ENCODE data around the gene OSBP2. TPM values are rescaled to one million over a fixed set of nuclear protein-coding genes. Genes with fewer than 3 reads are reported as not detected.

The OSBP2 gene
- polyA plus RNA-seq, 1 donor from 2014 or later = 0.93 TPM

GRCh38 chr22:30910358-30910757, 215.7 kb downstream of the OSBP2 start:
- Mint-ChIP-seq H3K4me3 (peak overlapping the region in 1 of 4 donors; percentile 20), H3K27me3 (no peaks in the 10 kb centered on the region), H3K27ac (no peak overlapping the region), H3K4me1 (no peaks in the 10 kb centered on the region), H3K36me3 (peaks cover 10% of the 10 kb centered on the region), H3K9me3 (peaks cover 0 to 2% (median 0%) of the 10 kb centered on the region in 3 donors)

- Mint-ChIP-seq H3K27me3 (no peaks in the 10 kb centered on the region), H3K4me3 (no peak overlapping the region)
Observed at GRCh38 chr22:30918761-30919160, 224.1 kb downstream of the OSBP2 start.

GRCh38 chr22:30919973-30920372, 225.3 kb downstream of the OSBP2 start:
- Mint-ChIP-seq H3K27ac (peak overlapping the region in 2 of 3 donors; percentile 6 to 33), H3K36me3 (peaks cover 2% of the 10 kb centered on the region), H3K4me3 (peak overlapping the region in 1 of 4 donors; percentile 38)

More at GRCh38 chr22:30918761-30919160, 224.1 kb downstream of the OSBP2 start:
- Mint-ChIP-seq H3K36me3 (peaks cover 7% of the 10 kb centered on the region), H3K27ac (no peak overlapping the region), H3K9me3 (peaks cover 0 to 2% (median 0%) of the 10 kb centered on the region in 3 donors), H3K4me1 (peaks cover 0 to 7% (median 7%) of the 10 kb centered on the region in 3 donors)

GRCh38 chr22:30920407-30920806, 225.7 kb downstream of the OSBP2 start:
- Mint-ChIP-seq H3K27ac (peak overlapping the region; percentile 6 to 50 (median 33)), H3K9me3 (peaks cover 0 to under 1% (median 0%) of the 10 kb centered on the region in 3 donors), H3K4me3 (peak overlapping the region; percentile 38 to 86 (median 60)), H3K27me3 (no peaks in the 10 kb centered on the region), H3K4me1 (peaks cover 0 to 10% (median 7%) of the 10 kb centered on the region in 3 donors), H3K36me3 (peaks cover 2% of the 10 kb centered on the region)

More at GRCh38 chr22:30919973-30920372, 225.3 kb downstream of the OSBP2 start:
- peaks cover 0 to 2% (median 0%) of the 10 kb centered on the region in 3 donors for H3K9me3 Mint-ChIP-seq
- H3K4me1 Mint-ChIP-seq = peaks cover 0 to 10% (median 7%) of the 10 kb centered on the region in 3 donors
- no peaks in the 10 kb centered on the region for H3K27me3 Mint-ChIP-seq

GRCh38 chr22:30921108-30921507, 226.4 kb downstream of the OSBP2 start:
- Mint-ChIP-seq H3K9me3 (no peaks in the 10 kb centered on the region), H3K27me3 (no peaks in the 10 kb centered on the region), H3K27ac (peak overlapping the region in 2 of 3 donors; percentile 83 to 92), H3K4me1 (peaks cover 0 to 10% (median 7%) of the 10 kb centered on the region in 3 donors), H3K4me3 (peak overlapping the region; percentile 80 to 93 (median 88)), H3K36me3 (peaks cover 2% of the 10 kb centered on the region)

GRCh38 chr22:30922151-30922611, 227.5 kb downstream of the OSBP2 start:
- no peaks in the 10 kb centered on the region for H3K27me3 Mint-ChIP-seq
- peak overlapping the region; percentile 80 to 93 (median 88) for H3K4me3 Mint-ChIP-seq
- H3K27ac Mint-ChIP-seq = peak overlapping the region; percentile 83 to 92 (median 85)
- peaks cover 0 to 10% (median 7%) of the 10 kb centered on the region in 3 donors for H3K4me1 Mint-ChIP-seq
- H3K9me3 Mint-ChIP-seq = no peaks in the 10 kb centered on the region
- H3K36me3 Mint-ChIP-seq = peaks cover 2% of the 10 kb centered on the region

GRCh38 chr22:30923168-30923900, 228.7 kb downstream of the OSBP2 start:
- Mint-ChIP-seq H3K4me1 (peaks cover 0 to 10% (median 7%) of the 10 kb centered on the region in 3 donors), H3K9me3 (no peaks in the 10 kb centered on the region), H3K27me3 (no peaks in the 10 kb centered on the region), H3K4me3 (peak overlapping the region in 1 of 4 donors; percentile 2), H3K27ac (peak overlapping the region in 1 of 3 donors; percentile 76), H3K36me3 (peaks cover 4% of the 10 kb centered on the region)

- H3K4me3 Mint-ChIP-seq = no peak overlapping the region
- peak overlapping the region in 1 of 3 donors; percentile 46 for H3K27ac Mint-ChIP-seq
- peaks cover 0 to 7% (median 4%) of the 10 kb centered on the region in 3 donors for H3K4me1 Mint-ChIP-seq
- no peaks in the 10 kb centered on the region for H3K9me3 Mint-ChIP-seq
- H3K27me3 Mint-ChIP-seq = no peaks in the 10 kb centered on the region
- H3K36me3 Mint-ChIP-seq = peaks cover 5% of the 10 kb centered on the region
Observed at GRCh38 chr22:30925667-30926066, 231.0 kb downstream of the OSBP2 start.

- Mint-ChIP-seq H3K36me3 (peaks cover 7% of the 10 kb centered on the region), H3K27me3 (no peaks in the 10 kb centered on the region), H3K27ac (no peak overlapping the region), H3K4me3 (no peak overlapping the region), H3K4me1 (peaks cover 0 to 3% (median 2%) of the 10 kb centered on the region in 3 donors), H3K9me3 (no peaks in the 10 kb centered on the region)
Observed at GRCh38 chr22:30926706-30927105, 232.0 kb downstream of the OSBP2 start.

- H3K27ac Mint-ChIP-seq = no peak overlapping the region
- peaks cover 7% of the 10 kb centered on the region for H3K36me3 Mint-ChIP-seq
- no peaks in the 10 kb centered on the region for H3K9me3 Mint-ChIP-seq
- no peak overlapping the region for H3K4me3 Mint-ChIP-seq
- H3K27me3 Mint-ChIP-seq = no peaks in the 10 kb centered on the region
- H3K4me1 Mint-ChIP-seq = peaks cover 0 to 3% (median 0%) of the 10 kb centered on the region in 3 donors
Observed at GRCh38 chr22:30927806-30928205, 233.1 kb downstream of the OSBP2 start.

- H3K36me3 Mint-ChIP-seq = peaks cover 7% of the 10 kb centered on the region
- H3K27ac Mint-ChIP-seq = no peak overlapping the region
- no peaks in the 10 kb centered on the region for H3K9me3 Mint-ChIP-seq
- H3K27me3 Mint-ChIP-seq = no peaks in the 10 kb centered on the region
- H3K4me3 Mint-ChIP-seq = no peak overlapping the region
- peaks cover 0 to 3% (median 0%) of the 10 kb centered on the region in 3 donors for H3K4me1 Mint-ChIP-seq
Observed at GRCh38 chr22:30928401-30928800, 233.7 kb downstream of the OSBP2 start.

- Mint-ChIP-seq H3K27me3 (no peaks in the 10 kb centered on the region), H3K4me3 (no peak overlapping the region), H3K9me3 (no peaks in the 10 kb centered on the region), H3K27ac (no peak overlapping the region), H3K36me3 (peaks cover 7% of the 10 kb centered on the region), H3K4me1 (no peaks in the 10 kb centered on the region)
Observed at GRCh38 chr22:30930228-30930627, 235.6 kb downstream of the OSBP2 start.

GRCh38 chr22:30931541-30932300, 237.0 kb downstream of the OSBP2 start:
- Mint-ChIP-seq H3K27me3 (no peaks in the 10 kb centered on the region), H3K27ac (peak overlapping the region in 1 of 3 donors; percentile 90), H3K36me3 (peaks cover 10% of the 10 kb centered on the region), H3K4me1 (no peaks in the 10 kb centered on the region), H3K9me3 (no peaks in the 10 kb centered on the region), H3K4me3 (no peak overlapping the region)

- H3K9me3 Mint-ChIP-seq = no peaks in the 10 kb centered on the region
- no peaks in the 10 kb centered on the region for H3K27me3 Mint-ChIP-seq
- H3K4me1 Mint-ChIP-seq = no peaks in the 10 kb centered on the region
- peaks cover 10% of the 10 kb centered on the region for H3K36me3 Mint-ChIP-seq
- no peak overlapping the region for H3K27ac Mint-ChIP-seq
- H3K4me3 Mint-ChIP-seq = no peak overlapping the region
Observed at GRCh38 chr22:30932661-30933060, 238.0 kb downstream of the OSBP2 start.

- H3K27me3 Mint-ChIP-seq = no peaks in the 10 kb centered on the region
- peak overlapping the region in 1 of 3 donors; percentile 93 for H3K27ac Mint-ChIP-seq
- no peaks in the 10 kb centered on the region for H3K9me3 Mint-ChIP-seq
- no peaks in the 10 kb centered on the region for H3K4me1 Mint-ChIP-seq
- H3K36me3 Mint-ChIP-seq = peaks cover 9% of the 10 kb centered on the region
- H3K4me3 Mint-ChIP-seq = no peak overlapping the region
Observed at GRCh38 chr22:30933457-30933856, 238.8 kb downstream of the OSBP2 start.
